PC-9 (cell line): Measurements from ENCODE around the gene CCNY.

ENCODE experiments used
- EZH2 ChIP-seq: fragments of 200-600 bp; sonication (generic); IDR thresholded peaks from 2 replicates; pipeline ENCODE4 v1.8.0; 2017; ENCODE audit warnings: antibody characterized with exemption, low read depth
- TF ChIP-seq, protein P1 (sequence below): fragments of 200-600 bp; sonication (generic); conservative IDR thresholded peaks from 2 replicates; pipeline ENCODE4 v1.6.1; 2017; ENCODE audit warnings: mixed run types, antibody characterized with exemption, mild to moderate bottlenecking, moderate library complexity

- TF ChIP-seq, protein P1, sequence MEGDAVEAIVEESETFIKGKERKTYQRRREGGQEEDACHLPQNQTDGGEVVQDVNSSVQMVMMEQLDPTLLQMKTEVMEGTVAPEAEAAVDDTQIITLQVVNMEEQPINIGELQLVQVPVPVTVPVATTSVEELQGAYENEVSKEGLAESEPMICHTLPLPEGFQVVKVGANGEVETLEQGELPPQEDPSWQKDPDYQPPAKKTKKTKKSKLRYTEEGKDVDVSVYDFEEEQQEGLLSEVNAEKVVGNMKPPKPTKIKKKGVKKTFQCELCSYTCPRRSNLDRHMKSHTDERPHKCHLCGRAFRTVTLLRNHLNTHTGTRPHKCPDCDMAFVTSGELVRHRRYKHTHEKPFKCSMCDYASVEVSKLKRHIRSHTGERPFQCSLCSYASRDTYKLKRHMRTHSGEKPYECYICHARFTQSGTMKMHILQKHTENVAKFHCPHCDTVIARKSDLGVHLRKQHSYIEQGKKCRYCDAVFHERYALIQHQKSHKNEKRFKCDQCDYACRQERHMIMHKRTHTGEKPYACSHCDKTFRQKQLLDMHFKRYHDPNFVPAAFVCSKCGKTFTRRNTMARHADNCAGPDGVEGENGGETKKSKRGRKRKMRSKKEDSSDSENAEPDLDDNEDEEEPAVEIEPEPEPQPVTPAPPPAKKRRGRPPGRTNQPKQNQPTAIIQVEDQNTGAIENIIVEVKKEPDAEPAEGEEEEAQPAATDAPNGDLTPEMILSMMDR = no peak
- TF ChIP-seq EZH2 = no peak
Observed at GRCh38 chr10:35437829-35438228, 101.5 kb downstream of the CCNY start.
